HepG2 (cell line): Measurements from ENCODE around the gene ESYT1. TPM values are rescaled to one million over a fixed set of nuclear protein-coding genes. Genes with fewer than 3 reads are reported as not detected.
A peak's percentile ranks its signal among the peaks of the same experiment; 100 is the strongest.

Experiments
- ATAC-seq: fragments of 200-7000 bp; cut with Tn5 transposase; 3 replicates; pipeline ENCODE4 v1.9.1; 2020; ENCODE audit warnings: mild to moderate bottlenecking, moderate library complexity
- BruUV-seq: library from RNA; stranded (reverse); fragments of 400-500 nt; replicated peaks from 2 replicates; lab custom pipeline; 2021; lab: Mats Ljungman, UMichigan
- CTCF ChIA-PET: fragments of 300-600 bp; formaldehyde crosslinking; extraction: SDS; loops from one replicate; lab custom pipeline; 2021; ENCODE audit warnings: low total read pairs, inconsistent platforms, low intra/inter-chr PET ratio; lab: Yijun Ruan, JAX
- POLR2A ChIA-PET: fragments of 350-600 bp; sonication (Branson Sonifier 250); formaldehyde crosslinking; loops from one replicate; lab custom pipeline; 2020; ENCODE audit warnings: antibody characterized with exemption, inconsistent platforms; lab: Yijun Ruan, JAX
- DNase-seq: peaks from one replicate; pipeline ENCODE4 v3.0.0-alpha.2; 2015; ENCODE audit warnings: low spot score
- FAIRE-seq: peaks from 3 replicates; lab custom pipeline; 2011; peaks lifted over from hg19 to GRCh38; lab: Jason Lieb, UNC
- H2AFZ ChIP-seq: one replicate; pipeline ENCODE4 v1.6.1; 2011; ENCODE audit warnings: low read length, inconsistent platforms
- H3K27ac ChIP-seq: fragments of 300-600 bp; 3 replicates; pipeline ENCODE4 v1.8.0; 2011; ENCODE audit warnings: mixed run types, mild to moderate bottlenecking, mixed read lengths, low read length, inconsistent platforms; ENCODE audit not compliant: insufficient read depth; ENCODE audit errors: extremely low read length
- H3K27me3 ChIP-seq, 2 experiments: fragments of 200-600 bp in 1 of 2; 2 replicates in 1 of 2; 3 replicates in 1 of 2; pipeline versions ENCODE4 v1.6.0 to v1.8.0; 2011; ENCODE audit warnings: low read length in 2 of 2, mild to moderate bottlenecking in 2 of 2, moderate library complexity in 2 of 2, inconsistent platforms in 1 of 2; ENCODE audit not compliant: insufficient read depth in 2 of 2, control insufficient read depth in 1 of 2
- H3K36me3 ChIP-seq, 2 experiments: fragments of 200-600 bp in 1 of 2; replicated peaks in 1 of 2; 2 replicates in 1 of 2; 3 replicates in 1 of 2; pipeline versions ENCODE4 v1.5.1 to v1.8.0; 2011; ENCODE audit warnings: low read length in 2 of 2, inconsistent platforms in 1 of 2; ENCODE audit not compliant: insufficient read depth in 2 of 2, control insufficient read depth in 1 of 2
- H3K4me1 ChIP-seq: 2 replicates; pipeline ENCODE4 v1.5.1; 2012; ENCODE audit warnings: low read length, inconsistent platforms; ENCODE audit not compliant: insufficient read depth
- H3K4me2 ChIP-seq: 2 replicates; pipeline ENCODE4 v1.6.0; 2011; ENCODE audit warnings: low read depth, low read length, inconsistent platforms
- H3K4me3 ChIP-seq, 3 experiments: fragments of 200-600 bp in 1 of 3; sonication (generic), shearing (Covaris generic) in 1 of 3; replicated peaks in 1 of 3; 2 replicates each; pipeline ENCODE4 v1.5.1; 2011 to 2016; ENCODE audit warnings: low read length in 3 of 3, inconsistent platforms in 2 of 3, low read depth in 2 of 3, mild to moderate bottlenecking in 2 of 3, control low read depth in 1 of 3, mixed read lengths in 1 of 3; ENCODE audit not compliant: insufficient read depth in 1 of 3
- H3K79me2 ChIP-seq: one replicate; pipeline ENCODE4 v1.6.1; 2011; ENCODE audit warnings: low read length, inconsistent platforms; ENCODE audit not compliant: insufficient read depth
- H3K9ac ChIP-seq: 2 replicates; pipeline ENCODE4 v1.6.0; 2011; ENCODE audit warnings: mild to moderate bottlenecking, low read depth, low read length, inconsistent platforms; ENCODE audit not compliant: insufficient read depth
- H3K9me3 ChIP-seq: 2 replicates; pipeline ENCODE4 v1.5.1; 2012; ENCODE audit warnings: mild to moderate bottlenecking, low read length
- H4K20me1 ChIP-seq: 2 replicates; pipeline ENCODE4 v1.6.0; 2011; ENCODE audit warnings: inconsistent platforms, mild to moderate bottlenecking, low read length, moderate library complexity; ENCODE audit not compliant: insufficient read depth
- ADNP ChIP-seq: sonication (generic); formaldehyde crosslinking; IDR thresholded peaks from 2 replicates; pipeline ENCODE4 v1.4.0; 2020; ENCODE audit warnings: missing genetic modification reagents
- CSRNP2 ChIP-seq: sonication (generic); formaldehyde crosslinking; conservative IDR thresholded peaks from 2 replicates; pipeline ENCODE4 v1.8.0; 2022; ENCODE audit warnings: low read depth, missing genetic modification reagents
- ESRRA ChIP-seq: sonication (generic); formaldehyde crosslinking; IDR thresholded peaks from 2 replicates; pipeline ENCODE4 v1.5.1; 2020; ENCODE audit warnings: mild to moderate bottlenecking, low read depth, missing genetic modification reagents
- FOXC1 ChIP-seq: sonication (generic); formaldehyde crosslinking; IDR thresholded peaks from 2 replicates; pipeline ENCODE4 v1.8.0; 2022; ENCODE audit warnings: mild to moderate bottlenecking, missing genetic modification reagents, borderline replicate concordance
- KDM4B ChIP-seq: sonication (generic); formaldehyde crosslinking; IDR thresholded peaks from 2 replicates; pipeline ENCODE4 v1.4.0; 2020; ENCODE audit warnings: missing genetic modification reagents
- KLF16 ChIP-seq, 2 experiments: sonication (generic) in 1 of 2; formaldehyde crosslinking in 1 of 2; IDR thresholded peaks; 2 replicates each; pipeline versions ENCODE4 v1.6.1 to v1.8.0; 2016 to 2023; ENCODE audit warnings: missing genetic modification reagents in 2 of 2, missing compliant biosample characterization in 1 of 2
- RBFOX2 ChIP-seq: fragments of 200-400 bp; formaldehyde crosslinking; IDR thresholded peaks from 2 replicates; pipeline ENCODE4 v1.6.1; 2017; ENCODE audit warnings: low read depth, mild to moderate bottlenecking, low read length
- TCF12 ChIP-seq, 2 experiments: fragments of 450-650 bp in 1 of 2; sonication (generic) in 1 of 2; formaldehyde crosslinking in 1 of 2; IDR thresholded peaks; 2 replicates each; pipeline versions ENCODE4 v1.6.1 to v1.8.0; 2017 to 2022; ENCODE audit warnings: antibody characterized with exemption in 1 of 2, mild to moderate bottlenecking in 1 of 2, missing genetic modification reagents in 1 of 2, moderate library complexity in 1 of 2
- YEATS4 ChIP-seq: sonication (generic); formaldehyde crosslinking; IDR thresholded peaks from 2 replicates; pipeline ENCODE4 v1.4.0; 2020; ENCODE audit warnings: missing genetic modification reagents, borderline replicate concordance
- ZFP37 ChIP-seq: sonication (generic); formaldehyde crosslinking; IDR thresholded peaks from 2 replicates; pipeline ENCODE4 v1.4.0; 2020; ENCODE audit warnings: missing genetic modification reagents, borderline replicate concordance
- ZNF510 ChIP-seq: sonication (generic); formaldehyde crosslinking; IDR thresholded peaks from 2 replicates; pipeline ENCODE4 v1.4.0; 2020; ENCODE audit warnings: low read depth, mild to moderate bottlenecking, missing genetic modification reagents
- ZNF564 ChIP-seq: sonication (generic); formaldehyde crosslinking; IDR thresholded peaks from 2 replicates; pipeline ENCODE4 v1.8.1; 2023; ENCODE audit warnings: mild to moderate bottlenecking, missing genetic modification reagents
- ZNF788 ChIP-seq: sonication (generic); formaldehyde crosslinking; IDR thresholded peaks from 2 replicates; pipeline ENCODE4 v1.5.0; 2020; ENCODE audit warnings: mild to moderate bottlenecking, missing genetic modification reagents, borderline replicate concordance
- WGBS: methylation state at CpG from one replicate; pipeline ENCODE4 v1.1.6; 2017; ENCODE audit warnings: low lambda C conversion rate; 5-methylcytosine and 5-hydroxymethylcytosine counted together
- in situ Hi-C: cut with HindIII; loops from 2 replicates; pipeline ENCODE4 v1.10.0; 2017; ENCODE audit warnings: low pct_unique_long_range_greater_than_20kb; ENCODE audit not compliant: extremely low pct_ligation_motif_present
- intact Hi-C: fragments of 100-400 bp; cut with micrococcal nuclease; formaldehyde crosslinking; loops from one replicate; pipeline ENCODE4 v1.10.0; 2022; ENCODE audit not compliant: unreplicated experiment
- polyA plus RNA-seq, 8 experiments: library from polyadenylated mRNA; depleted of rRNA in 3 of 8; stranded (reverse) in 7 of 8; unstranded in 1 of 8; fragments of >200 nt; fragmentation: Illumina TruSeq in 4 of 8; extraction: Trizol in 4 of 8; gene quantifications; 2 replicates each; pipeline versions ENCODE4 v1.2.1 to v1.2.3, GENCODE V29; 2011 to 2016; ENCODE audit warnings: low read depth in 4 of 8, missing spikeins in 1 of 8, mixed read lengths in 1 of 8; ENCODE audit not compliant: insufficient read depth in 1 of 8
- total RNA-seq, 5 experiments: library from RNA; depleted of rRNA; stranded (reverse); fragments of >200 nt; fragmentation: Illumina TruSeq; extraction: Trizol; gene quantifications; 2 replicates each; pipeline ENCODE4 v1.2.3, GENCODE V29; 2016; ENCODE audit warnings: low read depth in 1 of 5
- TF ChIP-seq, protein P1 (sequence below): IDR thresholded peaks from 2 replicates; pipeline ENCODE4 v1.6.1; 2016; ENCODE audit warnings: low read depth
- TF ChIP-seq, protein P2 (sequence below): IDR thresholded peaks from 2 replicates; pipeline ENCODE4 v1.6.1; 2016

Gene ESYT1
- total and polyA plus RNA-seq, 2 of the 13 experiments (the other 11 are each of a cell fraction or from before 2014, with no cell fraction given) = 66.9 to 71.0 TPM

DNA sequence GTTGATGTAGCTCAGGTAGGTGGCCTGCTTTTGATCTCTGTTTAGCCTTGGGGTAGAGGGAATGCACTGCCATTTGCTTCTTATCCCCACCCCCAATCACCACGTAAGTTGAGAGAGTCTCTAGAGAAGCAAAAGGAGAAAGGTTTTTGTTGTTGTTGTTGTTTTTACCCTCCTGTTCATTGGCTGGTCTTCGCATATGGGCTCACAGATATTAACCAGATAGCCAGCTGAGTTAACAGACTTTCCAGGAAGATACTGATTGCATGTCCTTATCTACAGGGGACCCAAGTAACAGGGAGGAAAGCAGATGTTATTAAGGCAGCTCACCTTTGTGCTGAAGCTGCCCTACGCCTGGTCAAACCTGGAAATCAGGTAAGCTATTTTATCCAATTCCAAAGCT, 20.8 kb upstream of the ESYT1 start:
- no peaks in the 10 kb centered on the region for H3K27me3 ChIP-seq
- no peak overlapping the region for H3K27ac ChIP-seq
- intact Hi-C loops (no loop called here), in situ Hi-C loops (no loop called here)
- peaks cover 4% of the 10 kb centered on the region for H4K20me1 ChIP-seq
- FAIRE-seq (no peak), ATAC-seq (no peak), DNase-seq (no peak)
- H3K79me2 ChIP-seq = peaks cover 34% of the 10 kb centered on the region
- H3K4me2 ChIP-seq = 0 out of 2 replicates have a peak overlapping the region, but pooled peaks have one; percentile 88
- no TSS peak for BruUV-seq
- peaks cover 35% of the 10 kb centered on the region for H3K4me1 ChIP-seq
- TF ChIP-seq, protein P1, sequence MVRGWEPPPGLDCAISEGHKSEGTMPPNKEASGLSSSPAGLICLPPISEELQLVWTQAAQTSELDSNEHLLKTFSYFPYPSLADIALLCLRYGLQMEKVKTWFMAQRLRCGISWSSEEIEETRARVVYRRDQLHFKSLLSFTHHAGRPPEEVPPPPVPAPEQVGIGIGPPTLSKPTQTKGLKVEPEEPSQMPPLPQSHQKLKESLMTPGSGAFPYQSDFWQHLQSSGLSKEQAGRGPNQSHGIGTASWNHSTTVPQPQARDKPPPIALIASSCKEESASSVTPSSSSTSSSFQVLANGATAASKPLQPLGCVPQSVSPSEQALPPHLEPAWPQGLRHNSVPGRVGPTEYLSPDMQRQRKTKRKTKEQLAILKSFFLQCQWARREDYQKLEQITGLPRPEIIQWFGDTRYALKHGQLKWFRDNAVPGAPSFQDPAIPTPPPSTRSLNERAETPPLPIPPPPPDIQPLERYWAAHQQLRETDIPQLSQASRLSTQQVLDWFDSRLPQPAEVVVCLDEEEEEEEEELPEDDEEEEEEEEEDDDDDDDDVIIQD (CRISPR knock-in tag) = no peak
- 0 out of 2 replicates have a peak, but pooled peaks have one; percentile 6 for TF ChIP-seq RBFOX2
- 0 out of 2 replicates have a peak overlapping the region, but pooled peaks have one; percentile 2 for H3K9ac ChIP-seq
- H3K36me3 ChIP-seq = peaks cover 21 to 54% of the 10 kb centered on the region in 2 experiments
- ChIA-PET CTCF (no interaction called here), POLR2A (interaction anchor here (0.6 to 2.0 kb wide), 3 partner anchors 12 to 32 kb away, joined by 3 to 10 read pairs (median 6); partner anchors contain the start of gene ZC3H10)
- no peak overlapping the region for H3K4me3 ChIP-seq
- H2AFZ ChIP-seq = no peak overlapping the region
- 97% methylated on average over 3 of the region's 3 CpGs for WGBS
- H3K9me3 ChIP-seq = no peaks in the 10 kb centered on the region

GRCh38 chr12:56110571-56110970, 17.5 kb upstream of the ESYT1 start:
- H3K27ac ChIP-seq = no peak overlapping the region
- no TSS peak for BruUV-seq
- H3K36me3 ChIP-seq = peaks cover 25 to 63% of the 10 kb centered on the region in 2 experiments
- TF ChIP-seq ZFP37 (CRISPR knock-in tag) = no peak
- no peak for TF ChIP-seq ZNF788 (CRISPR knock-in tag)
- TF ChIP-seq TCF12 (IDR thresholded peaks at IDR 0.05) = no peak
- TF ChIP-seq TCF12 (CRISPR knock-in tag; IDR thresholded peaks at IDR 0.05) = no peak
- no peak for TF ChIP-seq CSRNP2 (CRISPR knock-in tag)
- TF ChIP-seq, protein P2, sequence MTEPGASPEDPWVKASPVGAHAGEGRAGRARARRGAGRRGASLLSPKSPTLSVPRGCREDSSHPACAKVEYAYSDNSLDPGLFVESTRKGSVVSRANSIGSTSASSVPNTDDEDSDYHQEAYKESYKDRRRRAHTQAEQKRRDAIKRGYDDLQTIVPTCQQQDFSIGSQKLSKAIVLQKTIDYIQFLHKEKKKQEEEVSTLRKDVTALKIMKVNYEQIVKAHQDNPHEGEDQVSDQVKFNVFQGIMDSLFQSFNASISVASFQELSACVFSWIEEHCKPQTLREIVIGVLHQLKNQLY (CRISPR knock-in tag) = no peak
- no peak for TF ChIP-seq KLF16 (CRISPR knock-in tag; IDR thresholded peaks at IDR 0.05)
- TF ChIP-seq ADNP (CRISPR knock-in tag) = no peak
- TF ChIP-seq FOXC1 (CRISPR knock-in tag) = no peak
- no peak for TF ChIP-seq ZNF564 (CRISPR knock-in tag)
- TF ChIP-seq ESRRA (CRISPR knock-in tag) = no peak
- no peak for TF ChIP-seq ZNF510 (CRISPR knock-in tag)
- TF ChIP-seq KDM4B (CRISPR knock-in tag) = no peak
- TF ChIP-seq YEATS4 (CRISPR knock-in tag) = no peak

More at GRCh38 chr12:56110571-56110970, 17.5 kb upstream of the ESYT1 start:
- no peak overlapping the region for H3K4me2 ChIP-seq
- CTCF ChIA-PET = no interaction called here
- H3K79me2 ChIP-seq = peaks cover 23% of the 10 kb centered on the region
- no peaks in the 10 kb centered on the region for H3K27me3 ChIP-seq
- ATAC-seq (no peak), DNase-seq (no peak), FAIRE-seq (no peak)
- WGBS = 99% methylated on average over 5 of the region's 5 CpGs
- no peak overlapping the region for H3K4me3 ChIP-seq
- no peaks in the 10 kb centered on the region for H3K9me3 ChIP-seq
- peaks cover 27% of the 10 kb centered on the region for H3K4me1 ChIP-seq
- in situ Hi-C loops = no loop called here
- intact Hi-C loops = no loop called here
- H3K9ac ChIP-seq = no peak overlapping the region
- POLR2A ChIA-PET = interaction anchor here (1.8 kb wide), 1 partner anchor 29 kb away, joined by 6 read pairs; no protein-coding TSS in a partner anchor
- peaks cover 4% of the 10 kb centered on the region for H4K20me1 ChIP-seq
- no peak overlapping the region for H2AFZ ChIP-seq
